Measurements from ENCODE around the gene CALM3. TPM values are rescaled to one million over a fixed set of nuclear protein-coding genes. Genes with fewer than 3 reads are reported as not detected.

The CALM3 gene
- total RNA-seq, 1 experiment from 2014 or later: 343 TPM

DNA sequence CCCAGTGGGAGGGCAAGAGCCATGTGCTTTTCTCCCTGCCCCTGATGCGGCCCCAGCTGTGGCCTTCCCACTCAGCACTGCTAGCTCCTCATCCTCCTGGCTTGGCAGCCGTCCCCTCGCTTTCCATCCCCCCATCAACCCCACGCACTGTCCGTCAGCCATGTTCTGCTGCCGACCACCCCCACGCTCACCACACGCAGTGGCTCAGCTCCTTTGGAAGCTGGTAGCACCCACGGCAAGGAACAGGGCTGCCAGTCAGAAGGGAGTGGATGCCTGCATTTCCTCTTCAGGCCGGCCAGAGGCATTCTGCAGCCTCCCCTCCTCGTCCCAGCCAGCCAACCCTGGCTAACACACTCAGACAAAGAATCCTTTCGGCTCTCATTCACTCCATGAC is 6.3 kb downstream of the CALM3 start:
- no peak overlapping the region for H2BK120ac ChIP-seq (ENCODE audit: low read depth, low read length, poor library complexity, severe bottlenecking)
- H3K27ac ChIP-seq (ENCODE audit: insufficient read length, low read depth, low read length): no peak overlapping the region
- TF ChIP-seq, protein P1, sequence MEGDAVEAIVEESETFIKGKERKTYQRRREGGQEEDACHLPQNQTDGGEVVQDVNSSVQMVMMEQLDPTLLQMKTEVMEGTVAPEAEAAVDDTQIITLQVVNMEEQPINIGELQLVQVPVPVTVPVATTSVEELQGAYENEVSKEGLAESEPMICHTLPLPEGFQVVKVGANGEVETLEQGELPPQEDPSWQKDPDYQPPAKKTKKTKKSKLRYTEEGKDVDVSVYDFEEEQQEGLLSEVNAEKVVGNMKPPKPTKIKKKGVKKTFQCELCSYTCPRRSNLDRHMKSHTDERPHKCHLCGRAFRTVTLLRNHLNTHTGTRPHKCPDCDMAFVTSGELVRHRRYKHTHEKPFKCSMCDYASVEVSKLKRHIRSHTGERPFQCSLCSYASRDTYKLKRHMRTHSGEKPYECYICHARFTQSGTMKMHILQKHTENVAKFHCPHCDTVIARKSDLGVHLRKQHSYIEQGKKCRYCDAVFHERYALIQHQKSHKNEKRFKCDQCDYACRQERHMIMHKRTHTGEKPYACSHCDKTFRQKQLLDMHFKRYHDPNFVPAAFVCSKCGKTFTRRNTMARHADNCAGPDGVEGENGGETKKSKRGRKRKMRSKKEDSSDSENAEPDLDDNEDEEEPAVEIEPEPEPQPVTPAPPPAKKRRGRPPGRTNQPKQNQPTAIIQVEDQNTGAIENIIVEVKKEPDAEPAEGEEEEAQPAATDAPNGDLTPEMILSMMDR (conservative IDR thresholded peaks at IDR 0.05): no peak
- no peak overlapping the region for H3T11ph ChIP-seq (ENCODE audit: low read length)
- H3K23ac ChIP-seq (ENCODE audit: insufficient read length, low read depth, low read length): no peak overlapping the region
- H4K8ac ChIP-seq (replicated peaks; ENCODE audit: insufficient read length, low read depth, low read length): no peak overlapping the region
- H3K4me1 ChIP-seq (ENCODE audit: insufficient read depth, low read length): no peaks in the 10 kb centered on the region
- no peak overlapping the region for H3K56ac ChIP-seq (ENCODE audit: insufficient read length, low read depth, low read length)
- no peaks in the 10 kb centered on the region for H3K27me3 ChIP-seq (ENCODE audit: insufficient read depth, low read length)
- H4K5ac ChIP-seq (ENCODE audit: insufficient read length, low read depth, low read length): no peak overlapping the region
- H3K79me1 ChIP-seq (ENCODE audit: insufficient read depth, low read depth, low read length, poor library complexity, severe bottlenecking): peaks cover 4% of the 10 kb centered on the region
- H3K9me3 Mint-ChIP-seq: no peaks in the 10 kb centered on the region
- H3K36me3 Mint-ChIP-seq (ENCODE audit: insufficient read depth in 1 of 3, low read depth in 3 of 3): peaks cover 28 to 53% (median 52%) of the 10 kb centered on the region in 3 experiments; a peak in 6 of 7 replicates
- H2BK15ac ChIP-seq (ENCODE audit: low read depth, low read length): no peak overlapping the region
- DNase-seq: no peak
- peaks cover 5% of the 10 kb centered on the region; the same call in 1 of the 2 replicates for H3K79me2 ChIP-seq (ENCODE audit: insufficient read depth, low read length)
- peaks cover 2% of the 10 kb centered on the region for H3K23me2 ChIP-seq (ENCODE audit: insufficient read length, low read depth, low read length, poor library complexity, severe bottlenecking)
- WGBS (ENCODE audit: extremely low coverage, insufficient read length, low lambda C conversion rate): no CpG with 5 or more reads among the region's 12 CpGs
- H3K27ac Mint-ChIP-seq: no peak overlapping the region
- H3K9ac ChIP-seq (ENCODE audit: extremely low read depth, insufficient read length, low read length): no peak overlapping the region
- H3K18ac ChIP-seq (ENCODE audit: insufficient read length, low read depth, low read length): no peak overlapping the region
- H2BK5ac ChIP-seq (ENCODE audit: insufficient read length, low read length): no peak overlapping the region
- H3K4me2 ChIP-seq (ENCODE audit: insufficient read depth, insufficient read length, low read length): no peak overlapping the region
- H2BK12ac ChIP-seq (ENCODE audit: insufficient read length, low read depth, low read length): no peak overlapping the region
- no peak overlapping the region for H3K4me3 Mint-ChIP-seq
- no peak overlapping the region for H2BK20ac ChIP-seq (ENCODE audit: low read depth, low read length, poor library complexity, severe bottlenecking)
- H3K27me3 Mint-ChIP-seq (ENCODE audit: low read depth): no peaks in the 10 kb centered on the region
- H3K4ac ChIP-seq (ENCODE audit: low read depth, low read length): no peak overlapping the region
- H3K14ac ChIP-seq (ENCODE audit: insufficient read depth, low read length): no peak overlapping the region
- no peak overlapping the region for H4K91ac ChIP-seq (ENCODE audit: insufficient read length, low read depth, low read length)
- no peaks in the 10 kb centered on the region for H3K9me3 ChIP-seq (ENCODE audit: control insufficient read depth, low read depth, low read length)
- peaks cover 13 to 25% of the 10 kb centered on the region in 2 experiments for H3K4me1 Mint-ChIP-seq
- no peaks in the 10 kb centered on the region for H4K20me1 ChIP-seq (ENCODE audit: control insufficient read depth, insufficient read depth, insufficient read length)
- no peak overlapping the region for H2AK5ac ChIP-seq (ENCODE audit: insufficient read length, low read length)
- H2AFZ ChIP-seq (ENCODE audit: low read length): no peak overlapping the region

Data from H9 (cell line).